ENCODE results near the gene RNF5.
"Not testable (repeated sequence)": the region's sequence is repeated elsewhere in the genome, so short reads cannot be mapped to it uniquely, and the experiment has no call there.

RNF5 gene, protein sequence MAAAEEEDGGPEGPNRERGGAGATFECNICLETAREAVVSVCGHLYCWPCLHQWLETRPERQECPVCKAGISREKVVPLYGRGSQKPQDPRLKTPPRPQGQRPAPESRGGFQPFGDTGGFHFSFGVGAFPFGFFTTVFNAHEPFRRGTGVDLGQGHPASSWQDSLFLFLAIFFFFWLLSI

DNA sequence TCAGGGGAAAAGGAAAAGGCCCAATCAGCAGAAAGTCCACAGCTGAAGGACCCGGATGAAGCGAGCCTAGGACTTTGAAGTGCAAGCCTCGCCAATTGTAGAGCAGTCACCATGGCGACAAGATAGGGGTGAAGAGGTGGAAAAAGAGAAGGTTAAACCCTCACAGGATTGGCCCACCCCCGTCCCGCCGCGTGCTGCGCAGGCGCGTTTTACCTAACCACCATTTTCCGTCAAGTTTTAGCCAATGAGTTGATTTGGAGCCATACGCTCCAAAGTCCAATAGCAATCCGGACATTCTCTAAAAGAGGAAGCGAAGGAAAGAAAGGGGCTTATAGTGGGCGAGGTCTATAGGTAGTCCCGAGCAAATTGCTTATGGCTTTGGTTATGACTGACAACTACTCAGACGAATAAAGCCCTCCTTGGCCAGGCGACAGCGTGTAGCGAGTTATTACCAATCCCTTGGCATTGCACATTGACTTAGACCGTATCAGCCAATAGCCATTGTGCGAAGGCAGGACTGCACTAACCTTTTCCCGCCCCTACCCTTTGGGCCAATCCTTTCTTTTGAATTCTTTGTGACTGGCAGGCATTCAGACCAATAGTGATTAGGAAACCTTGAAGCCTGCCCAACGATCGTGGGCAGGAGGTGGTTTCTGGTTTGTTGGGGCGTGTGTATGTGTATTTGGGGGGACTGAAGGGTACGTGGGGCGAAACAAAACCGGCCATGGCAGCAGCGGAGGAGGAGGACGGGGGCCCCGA, at the start of gene RNF5:
TSS of gene RNF5 (plus strand) at position 618 of the 759 bp plus-strand sequence. CDS start at position 725, 107 bp downstream.
- DNase-seq: peak; percentile 100

DNA sequence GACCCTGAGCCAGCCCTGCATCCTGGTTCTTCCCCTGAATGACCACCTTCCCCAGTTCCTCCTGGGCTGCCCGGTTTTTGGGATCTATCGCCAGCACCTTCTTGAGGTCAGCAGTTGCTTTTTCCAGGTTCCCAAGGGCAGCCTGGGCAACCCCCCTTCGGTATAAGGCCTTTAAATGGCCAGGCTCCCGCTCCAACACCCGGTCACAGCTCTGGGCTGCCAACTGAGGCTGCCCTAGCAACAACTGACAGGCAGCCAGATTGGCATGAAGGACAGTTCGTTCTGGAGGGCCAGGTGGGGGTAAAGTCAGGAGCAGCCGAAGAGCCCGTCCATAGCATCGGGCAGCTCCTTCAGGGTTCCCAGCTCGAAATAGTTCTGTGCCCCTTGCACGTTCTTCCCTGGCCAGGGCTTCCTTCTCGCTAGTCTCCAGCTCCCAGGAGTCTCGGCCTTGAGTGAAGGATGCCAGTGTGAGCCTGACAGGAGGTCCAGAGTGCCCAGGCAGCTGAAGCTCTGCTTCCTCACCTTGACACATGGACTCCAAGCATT, 49.4 kb upstream of the RNF5 start:
- no peak for DNase-seq

DNA sequence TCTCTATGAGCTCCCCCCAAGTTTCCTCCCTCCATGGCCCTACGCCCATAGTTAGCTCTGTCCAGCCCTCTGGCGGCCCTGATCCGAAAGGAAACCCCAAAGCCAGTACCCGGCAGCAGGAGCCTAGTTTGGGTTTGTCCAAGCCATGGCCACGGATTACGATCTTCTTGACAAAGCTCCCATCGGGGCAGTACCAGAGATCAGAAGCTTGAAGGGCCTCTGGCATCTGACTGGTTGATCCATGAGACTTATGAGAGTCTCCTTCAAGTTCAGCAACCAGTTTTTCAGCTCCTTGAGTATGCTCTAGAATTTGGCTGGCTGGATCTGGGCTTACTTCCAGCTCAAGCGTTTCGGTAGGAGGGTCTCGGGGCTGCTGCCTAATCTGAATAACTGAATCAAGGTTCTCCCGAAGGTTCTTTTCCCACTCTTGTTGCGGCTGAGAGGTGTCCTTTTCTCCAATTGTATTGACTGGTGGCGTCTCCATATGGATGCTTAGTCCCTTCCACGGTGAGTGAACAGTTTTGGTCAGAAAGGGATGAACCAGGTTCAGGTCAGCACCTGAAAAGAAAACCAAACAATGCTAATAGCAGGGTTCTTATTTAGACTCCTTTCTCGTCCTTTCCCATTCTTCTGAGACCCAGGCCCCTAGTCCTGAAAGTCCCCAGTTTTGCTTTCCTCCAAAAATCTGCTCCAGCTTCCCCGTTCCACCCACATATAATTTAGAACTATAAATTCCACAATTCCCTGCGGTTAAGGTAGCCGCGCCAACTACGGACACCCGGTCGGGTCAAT, 48.7 kb upstream of the RNF5 start:
- peak; percentile 73 for DNase-seq

DNA sequence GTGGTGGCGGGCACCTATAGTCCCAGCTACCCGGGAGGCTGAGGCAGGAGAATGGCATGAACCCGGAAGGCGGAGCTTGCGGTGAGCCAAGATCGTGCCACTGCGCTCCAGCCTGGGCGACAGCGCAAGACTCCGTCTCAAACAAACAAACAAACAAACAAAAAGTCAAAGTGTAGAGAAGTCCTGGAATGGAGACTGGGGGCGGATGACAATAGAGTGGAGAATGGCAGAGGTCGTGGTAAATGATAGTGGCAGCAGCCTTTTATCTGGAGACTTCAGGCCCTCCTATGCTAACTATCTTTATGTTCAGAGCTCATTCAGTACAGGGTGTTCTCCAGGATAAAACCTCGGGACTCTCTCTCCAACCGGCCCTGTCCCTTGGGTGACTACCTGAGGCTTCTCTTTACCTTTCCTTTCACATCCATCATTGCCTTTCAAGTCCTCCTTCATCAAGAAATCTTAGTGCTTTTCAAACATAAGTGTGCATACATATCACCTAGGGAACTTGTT, 46.7 kb upstream of the RNF5 start:
- DNase-seq: no peak

DNA sequence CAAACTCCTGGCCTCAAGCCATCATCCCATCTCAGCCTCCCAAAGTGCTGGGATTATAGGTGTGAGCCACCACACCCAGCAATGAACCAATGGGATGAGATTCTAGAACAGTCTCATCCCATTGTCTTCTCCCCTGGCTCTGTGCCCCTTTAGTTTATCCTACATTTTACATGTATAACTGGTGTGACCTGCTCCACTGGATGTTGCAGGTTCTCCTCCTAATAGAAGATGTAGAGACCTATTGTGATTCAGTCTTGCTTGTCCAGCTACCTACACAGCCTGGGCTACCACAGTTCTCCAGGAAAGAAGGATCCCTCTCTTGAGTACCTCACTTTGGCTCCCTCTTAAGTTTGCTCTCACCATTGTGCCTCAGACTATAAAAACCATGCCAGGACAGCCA, 46.1 kb upstream of the RNF5 start:
- DNase-seq: no peak

DNA sequence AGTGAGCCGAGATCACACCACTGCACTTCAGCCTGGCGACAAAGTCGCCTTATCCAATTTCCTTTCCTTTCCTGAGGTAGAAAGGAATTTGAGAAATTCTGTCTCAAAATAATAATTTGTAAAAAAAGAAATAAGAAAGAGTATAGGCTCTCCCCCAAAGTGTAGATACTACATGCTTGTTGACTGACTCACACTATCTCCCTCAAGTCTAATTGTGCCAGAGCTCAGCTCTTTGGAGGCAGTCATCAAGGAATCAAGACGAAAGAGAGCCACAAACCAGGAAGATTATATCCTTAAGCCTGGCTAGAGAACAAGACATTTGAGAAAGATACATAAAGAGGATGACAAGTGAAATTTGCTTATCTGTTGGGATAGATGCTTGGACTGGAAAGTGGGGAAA, 44.4 kb upstream of the RNF5 start:
- DNase-seq: no peak

DNA sequence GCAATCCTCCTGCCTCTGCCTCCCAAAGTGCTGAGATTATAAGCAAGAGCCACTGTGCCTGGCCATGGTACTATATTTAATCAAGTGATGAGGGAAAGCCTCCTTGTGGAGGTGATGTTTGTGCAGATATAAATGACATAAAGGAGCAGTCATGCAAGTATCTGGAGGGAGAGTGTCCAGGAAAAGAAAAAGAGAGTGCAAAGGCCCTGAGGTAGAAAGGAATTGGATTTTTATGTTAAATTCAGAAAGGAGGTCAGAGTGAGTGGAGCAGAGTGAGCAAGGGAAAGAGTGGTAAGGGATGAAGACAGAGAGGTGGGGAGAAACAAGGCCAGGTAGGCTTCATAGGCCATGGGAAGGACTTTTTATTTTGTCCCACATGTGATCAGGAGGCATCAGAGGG, 40.8 kb upstream of the RNF5 start:
- no peak for DNase-seq

DNA sequence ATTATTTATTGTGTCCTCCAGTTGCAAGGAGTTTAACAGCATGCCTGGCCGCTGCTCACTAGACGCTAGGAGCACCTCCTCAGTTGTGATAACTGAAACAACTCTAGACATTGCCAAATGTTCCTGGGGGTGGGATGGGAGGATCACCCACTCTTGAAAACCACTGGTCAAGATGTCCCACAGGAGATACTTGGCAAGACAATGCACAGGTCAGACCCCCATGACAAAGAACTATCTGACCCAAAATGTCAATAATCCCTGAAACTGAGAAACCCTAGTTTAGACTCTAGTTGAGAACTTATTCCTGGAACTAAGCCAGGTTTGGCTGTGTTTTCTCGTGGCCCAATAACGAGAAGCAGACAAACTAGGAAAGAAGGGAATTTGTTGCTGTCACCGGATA, 38.6 kb upstream of the RNF5 start:
- no peak for DNase-seq

DNA sequence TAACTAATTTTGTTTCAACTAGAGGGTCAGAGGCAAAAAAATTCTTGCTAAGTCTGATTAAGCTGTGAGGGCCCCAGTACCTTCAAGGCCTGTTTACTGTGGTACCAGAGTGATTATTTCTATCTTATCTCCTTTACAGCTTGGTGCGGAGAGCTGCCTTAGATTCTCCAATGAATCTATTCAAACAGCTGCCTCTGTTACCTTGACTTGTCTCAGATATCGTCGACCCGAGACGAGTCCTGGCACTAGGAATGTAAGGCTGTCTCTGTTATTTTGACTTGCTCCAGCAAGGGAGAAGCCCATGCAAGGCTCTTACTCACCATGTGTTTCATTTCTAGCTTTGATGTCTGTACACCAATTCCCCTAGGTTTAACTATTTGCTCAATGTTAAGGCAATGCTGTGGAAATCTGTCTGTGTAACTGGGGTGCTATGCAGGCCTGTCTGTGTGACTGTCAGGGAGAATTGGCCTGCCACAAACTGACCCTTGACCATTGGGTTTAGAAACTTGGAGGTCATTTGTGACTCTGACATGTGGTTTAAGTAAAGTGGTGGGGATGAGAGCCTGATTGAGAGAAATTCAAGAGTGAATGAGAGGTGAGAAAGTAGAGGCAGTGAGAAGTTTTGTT, 37.7 kb upstream of the RNF5 start:
- DNase-seq: no peak

DNA sequence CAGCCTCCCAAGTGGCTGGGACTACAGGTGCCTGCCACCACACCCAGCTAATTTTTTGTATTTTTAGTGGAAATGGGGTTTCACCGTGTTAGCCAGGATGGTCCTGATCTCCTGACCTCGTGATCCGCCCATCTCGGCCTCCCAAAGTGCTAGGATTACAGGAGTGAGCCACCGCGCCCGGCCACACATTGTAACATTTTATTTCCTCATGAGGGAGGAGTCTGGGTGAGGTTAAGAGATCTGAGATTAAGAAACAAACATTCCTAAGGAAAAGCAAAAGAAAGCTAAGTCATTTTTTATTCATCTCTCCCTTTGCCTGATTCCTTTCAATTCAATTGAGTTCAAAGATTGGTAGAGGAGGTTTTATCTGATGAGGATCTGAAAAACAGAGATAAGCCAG, 34.0 kb upstream of the RNF5 start:
- DNase-seq: not testable (repeated sequence)

DNA sequence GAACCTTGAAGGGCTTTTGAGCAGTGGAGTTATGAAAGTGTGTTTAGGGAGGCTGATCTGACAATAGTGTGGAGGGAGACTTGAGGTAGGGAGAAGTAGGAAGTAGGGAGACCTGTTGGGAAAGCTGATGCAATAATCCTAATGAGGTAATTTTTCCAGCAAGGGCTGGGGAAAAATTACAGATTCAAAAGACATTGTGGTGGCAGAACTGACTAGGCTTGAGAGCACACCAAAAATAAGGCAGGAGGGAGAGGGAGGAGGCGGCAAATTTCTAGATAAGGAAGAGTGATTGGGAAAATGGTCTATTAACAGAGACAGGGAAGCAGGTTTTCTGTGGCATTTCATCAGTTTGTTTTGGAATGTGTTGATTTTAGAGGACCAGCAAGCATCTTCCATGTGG, 31.9 kb upstream of the RNF5 start:
- DNase-seq: no peak

DNA sequence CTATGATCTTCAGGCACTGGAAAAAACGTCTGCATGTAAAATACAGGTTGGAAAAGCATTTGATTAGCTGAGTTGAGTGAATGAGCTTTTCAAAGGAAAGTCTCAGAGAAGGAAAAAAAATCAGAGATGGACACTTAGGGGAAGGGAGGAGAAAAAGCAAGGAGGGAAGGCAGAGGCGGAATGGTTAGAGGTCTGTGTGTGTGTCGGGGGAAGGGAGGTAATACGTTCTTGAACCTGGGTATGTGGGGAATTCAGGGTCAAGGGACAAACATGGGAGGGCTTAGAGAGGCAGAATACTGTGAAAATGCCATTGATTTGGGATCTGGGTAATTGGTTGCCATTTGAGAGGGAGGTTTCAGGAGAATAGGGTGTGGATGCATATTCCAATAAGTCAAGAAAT, 31.5 kb upstream of the RNF5 start:
- no peak for DNase-seq

DNA sequence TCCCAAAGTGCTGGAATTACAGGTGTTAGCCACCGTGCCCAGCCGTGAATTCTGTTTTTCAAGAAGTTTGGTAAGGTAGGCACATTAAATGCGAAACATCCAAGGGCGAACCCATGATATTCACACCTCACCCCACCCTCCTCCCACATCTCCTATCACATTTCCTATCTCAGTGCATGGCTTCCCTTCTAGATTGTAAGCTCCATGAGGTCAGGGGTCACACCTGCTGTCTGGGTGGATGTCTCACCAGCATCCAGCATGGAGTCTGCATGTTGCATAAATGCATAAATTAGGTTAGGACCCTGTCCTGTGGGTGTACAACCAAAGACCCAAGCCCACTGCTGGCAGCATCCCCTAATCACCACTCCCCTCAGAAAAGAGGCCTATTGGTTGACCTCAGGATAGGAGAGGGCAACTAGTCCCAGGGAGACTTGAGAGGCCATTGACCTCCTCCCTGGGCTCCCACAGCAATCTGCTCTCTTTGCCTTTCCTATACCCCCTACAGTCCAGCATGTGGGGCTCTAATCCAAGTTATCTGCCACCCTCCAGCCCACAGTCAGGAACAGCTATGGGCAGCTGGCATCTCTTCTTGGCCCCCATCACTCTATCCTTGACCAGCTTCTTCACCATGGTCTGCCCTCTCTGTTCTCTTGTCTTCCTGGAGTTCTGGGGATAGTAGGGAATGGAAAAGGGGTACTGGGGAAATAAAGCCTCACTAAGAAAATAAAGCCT, 30.6 kb upstream of the RNF5 start:
- no peak for DNase-seq

DNA sequence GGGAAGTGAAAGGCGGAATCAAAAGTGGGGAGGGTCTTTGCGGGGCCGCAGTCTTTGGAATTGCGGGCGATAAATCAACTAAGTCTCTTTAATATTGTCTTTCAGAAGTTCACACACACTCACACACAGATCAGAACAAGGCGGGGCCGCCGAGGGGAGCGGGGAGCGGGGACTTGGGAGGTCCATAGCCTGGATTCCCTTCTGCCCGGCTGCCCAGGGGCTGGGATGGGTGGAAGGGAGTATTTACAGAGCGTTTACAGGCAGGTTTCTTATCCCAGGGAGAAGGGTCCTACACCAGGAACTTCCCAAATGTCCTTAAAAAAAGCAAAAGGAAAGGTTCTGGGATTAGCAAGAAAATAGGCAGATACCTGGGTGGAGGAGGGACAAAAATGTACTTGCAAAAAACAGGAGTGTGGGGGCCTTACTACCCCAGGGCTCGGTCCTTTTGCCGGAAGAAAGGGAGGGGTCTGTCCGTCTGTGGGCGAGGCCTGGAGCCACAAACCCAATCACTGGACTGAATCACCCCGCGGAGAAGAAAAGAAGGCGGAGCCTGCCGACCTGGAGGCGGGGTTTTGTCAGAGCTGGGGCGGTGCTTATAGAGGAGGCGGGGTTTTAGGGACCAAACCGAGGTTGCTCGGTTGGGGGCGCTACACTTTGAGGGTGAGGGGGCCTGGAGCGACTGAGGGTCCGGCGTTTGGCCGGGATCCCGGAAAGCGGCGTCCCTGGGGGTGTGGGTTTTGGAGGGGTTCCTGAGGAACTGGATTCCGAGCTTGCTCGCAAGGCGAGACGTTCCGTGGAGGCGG, 29.7 kb upstream of the RNF5 start:
- DNase-seq: no peak

DNA sequence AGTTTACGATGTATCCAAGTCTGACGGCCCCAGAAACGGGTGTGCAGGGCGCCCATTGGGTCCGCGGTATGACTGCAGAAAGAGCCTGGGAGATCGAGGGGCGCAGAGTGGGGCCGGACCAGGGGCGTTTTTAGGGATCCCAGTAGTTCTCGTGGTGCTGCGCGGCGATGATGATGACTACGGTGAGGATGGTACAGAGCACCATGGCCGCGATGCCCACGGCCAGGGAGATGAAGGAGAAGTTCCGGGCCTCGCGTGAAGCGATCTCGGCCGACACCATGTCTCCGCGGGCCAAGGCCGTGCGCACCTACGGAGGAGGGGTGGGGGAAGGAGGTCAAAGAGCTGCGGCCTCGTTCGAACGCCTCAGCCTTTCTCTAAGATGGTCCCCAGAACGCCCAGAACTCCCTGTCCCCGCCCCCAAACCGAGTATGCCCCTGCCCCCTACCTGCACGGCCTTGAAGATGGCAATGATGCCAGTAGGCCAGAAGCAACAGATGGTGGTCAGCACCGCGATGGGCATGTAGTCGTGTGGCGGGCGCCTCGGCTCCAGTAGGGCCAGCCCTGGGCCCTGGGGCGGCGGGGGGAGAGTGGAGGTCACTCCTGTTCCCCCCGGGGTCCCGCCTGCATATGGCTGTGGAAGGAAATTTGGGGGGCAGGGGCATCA, 29.0 kb upstream of the RNF5 start:
- no peak for DNase-seq

DNA sequence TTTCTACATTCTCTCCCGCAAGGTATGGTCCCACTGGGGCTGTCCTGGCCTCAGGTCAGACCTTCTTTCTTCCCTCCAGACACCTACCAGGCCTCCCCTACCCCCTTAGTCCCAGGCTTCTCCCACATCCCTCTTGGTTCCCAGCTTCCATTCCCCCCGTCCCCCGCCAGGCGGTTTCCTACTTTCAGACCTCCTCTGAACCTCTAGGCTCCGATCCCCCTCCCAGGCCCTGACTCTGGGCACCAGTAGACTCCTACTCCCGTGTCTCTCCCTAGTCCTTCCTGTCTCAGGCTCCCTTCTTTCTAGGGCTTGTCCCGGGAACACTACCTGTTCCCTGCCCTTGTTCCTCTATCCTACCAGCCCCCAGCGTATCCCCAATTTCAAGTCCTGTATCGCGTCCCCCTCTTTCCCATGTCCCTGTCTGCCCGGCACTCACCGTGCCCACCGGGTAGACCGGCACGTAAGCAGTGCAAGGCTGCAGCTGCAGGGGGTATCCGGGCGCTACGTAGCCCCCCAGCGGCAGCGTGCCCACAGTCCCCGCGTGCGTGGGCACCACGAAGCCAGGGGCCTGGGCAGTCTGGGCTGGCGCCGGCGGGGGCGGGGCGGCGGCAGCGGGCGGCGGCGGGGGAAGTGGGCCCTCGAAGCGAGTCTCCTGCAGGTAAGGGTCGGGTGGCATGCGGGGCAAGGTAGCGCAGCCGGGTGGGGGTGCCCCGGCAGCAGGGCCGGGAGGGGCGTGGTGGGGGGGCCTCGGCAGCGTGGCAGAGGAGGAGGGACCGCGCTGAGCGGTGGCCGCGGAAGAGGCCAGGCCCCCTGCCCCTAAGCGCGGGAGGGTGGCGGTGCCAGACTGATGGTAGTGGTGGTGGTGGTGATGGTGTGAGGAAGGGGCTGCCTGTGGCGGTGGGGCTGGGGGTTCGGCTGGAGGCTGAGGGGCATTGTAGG, 28.0 kb upstream of the RNF5 start:
- DNase-seq: no peak

DNA sequence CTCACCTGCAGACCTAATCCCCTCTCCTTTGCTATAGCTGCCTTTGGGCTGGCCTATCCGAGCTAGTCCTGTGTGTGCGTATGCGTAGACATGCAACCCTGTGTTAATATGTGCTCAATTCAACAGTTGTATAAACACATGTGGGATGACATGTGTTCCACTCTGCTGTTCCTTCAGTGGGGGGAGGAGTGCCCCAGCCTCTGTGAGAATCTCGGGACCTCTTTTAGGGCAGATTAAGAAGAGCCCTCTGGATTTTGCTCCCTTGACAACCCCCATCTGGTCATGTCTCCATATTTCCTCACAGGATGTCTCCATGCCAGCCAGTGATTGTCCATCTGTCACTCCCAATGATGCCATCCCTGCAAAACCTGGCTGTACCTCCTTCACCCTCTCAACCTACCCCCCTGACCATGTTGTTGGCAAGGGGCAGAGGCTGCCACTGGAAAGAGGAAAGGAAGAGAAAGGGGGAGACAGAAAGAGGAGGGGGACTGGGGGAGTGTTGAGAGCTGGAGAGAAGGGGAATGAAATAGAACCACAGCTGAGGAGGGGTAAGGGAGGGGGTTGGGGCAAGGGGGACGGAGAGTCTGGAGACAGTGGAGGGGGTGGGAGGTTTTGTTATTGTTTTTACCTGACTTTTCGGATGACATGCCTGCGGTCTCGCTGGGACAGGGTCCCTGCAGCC, 26.9 kb upstream of the RNF5 start:
- no peak for DNase-seq

DNA sequence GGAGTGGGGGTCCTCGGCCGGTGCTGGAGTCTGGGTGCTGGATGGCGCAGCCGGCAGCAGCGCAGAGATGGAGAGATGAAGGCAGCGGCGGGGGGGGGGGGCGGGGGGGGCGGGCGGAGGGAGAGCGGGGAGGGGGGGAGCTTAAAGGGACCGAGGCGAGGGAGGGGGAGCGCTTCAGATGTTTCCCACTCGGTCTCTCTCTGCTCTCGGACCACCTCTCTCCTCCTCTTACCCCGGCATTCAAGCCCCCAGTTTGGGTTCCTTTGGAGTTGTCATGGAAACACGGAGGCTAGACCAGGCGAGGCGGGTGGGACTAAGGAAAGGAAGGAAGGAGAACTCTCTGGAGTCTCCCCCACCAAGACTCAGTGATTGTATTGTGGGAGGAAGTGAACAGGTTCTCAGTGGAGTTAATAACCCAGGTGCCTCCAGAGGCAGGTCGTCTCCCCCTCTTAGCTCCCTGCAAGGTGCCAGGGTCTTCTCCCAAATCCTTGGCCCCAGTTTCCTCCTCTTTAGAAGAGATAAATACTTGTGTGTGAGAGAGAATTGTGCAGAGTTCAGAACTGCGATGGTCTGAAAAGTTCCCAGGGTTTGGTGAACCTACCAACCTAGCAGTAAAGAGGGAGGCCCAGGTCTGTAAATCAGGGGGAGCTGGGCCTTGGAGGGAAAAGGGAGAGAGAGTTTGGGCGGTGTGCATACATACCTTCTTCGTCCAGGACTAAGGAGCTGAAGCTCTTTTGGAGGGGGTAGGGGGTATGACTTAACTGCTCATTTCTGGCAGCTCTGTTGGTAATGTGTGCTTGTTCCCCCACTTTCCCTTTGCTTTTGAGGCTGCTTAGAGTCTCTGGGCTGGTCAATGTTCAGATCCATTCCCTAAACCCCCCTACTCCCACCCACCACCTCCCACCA, 26.1 kb upstream of the RNF5 start, which contains the start of gene PRRT1:
TSS of gene PRRT1 (minus strand) at position 77 of the 906 bp plus-strand sequence. CDS start 112 bp downstream, outside the sequence.
- DNase-seq: no peak
